Amygdala (tissue), 56 donors: ENCODE results near the gene B3GNT8.
"Not testable (repeated sequence)": the region's sequence is repeated elsewhere in the genome, so short reads cannot be mapped to it uniquely, and the experiment has no call there.

Experiments used
- DNase-seq, 56 donors: peaks; one replicate each; lab custom pipeline; 2025; lab: John Stamatoyannopoulos, UW

Gene B3GNT8

GRCh38 chr19:41420101-41420880, 6.9 kb downstream of the B3GNT8 start:
- DNase-seq: peak in 5 of 56 donors; percentile 2 to 42 (median 12)

GRCh38 chr19:41416194-41416674, 10.9 kb downstream of the B3GNT8 start:
- DNase-seq: no peak

- no peak for DNase-seq
Measured at GRCh38 chr19:41415154-41415571, 12.0 kb downstream of the B3GNT8 start.

DNA sequence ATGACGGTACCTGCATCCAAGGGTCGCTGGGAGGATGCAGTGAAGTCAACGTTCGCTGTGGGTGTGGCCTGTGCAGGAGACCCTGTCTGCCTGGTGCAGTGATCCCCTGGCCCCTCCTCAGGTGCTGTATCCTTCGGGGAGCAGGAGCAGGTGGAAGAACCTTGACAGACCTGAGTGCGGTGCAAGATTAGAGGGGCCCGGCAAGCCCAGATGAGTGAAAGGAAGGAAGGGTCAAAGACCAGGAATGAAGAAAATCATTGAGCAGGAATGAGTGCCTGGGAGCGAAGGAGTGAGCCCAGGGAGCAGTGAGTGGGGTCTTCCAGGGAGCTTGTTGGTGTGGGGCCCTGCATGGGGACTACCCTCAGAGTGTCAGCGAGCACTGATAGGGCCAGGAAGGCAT, 12.7 kb downstream of the B3GNT8 start:
- DNase-seq: no peak

DNA sequence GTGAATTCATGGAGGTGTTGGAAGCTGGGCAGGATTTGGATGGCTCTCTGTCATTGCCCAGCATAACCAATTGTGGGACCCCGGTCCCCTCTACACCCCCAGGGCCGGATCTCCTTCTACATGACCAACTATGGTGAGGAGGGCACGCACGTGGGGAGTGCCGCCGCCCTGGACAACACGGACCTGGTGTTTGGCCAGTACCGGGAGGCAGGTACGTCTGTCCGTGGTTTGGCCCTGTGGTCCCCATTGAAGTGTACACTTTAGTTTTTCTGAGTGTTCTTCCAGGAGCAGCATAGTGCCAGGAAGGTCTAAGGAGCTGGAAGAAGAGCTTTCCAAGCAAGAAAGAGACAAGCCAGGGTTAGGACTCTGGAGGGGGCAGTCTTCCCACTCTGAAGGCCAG, 13.2 kb downstream of the B3GNT8 start:
- no peak for DNase-seq

DNA sequence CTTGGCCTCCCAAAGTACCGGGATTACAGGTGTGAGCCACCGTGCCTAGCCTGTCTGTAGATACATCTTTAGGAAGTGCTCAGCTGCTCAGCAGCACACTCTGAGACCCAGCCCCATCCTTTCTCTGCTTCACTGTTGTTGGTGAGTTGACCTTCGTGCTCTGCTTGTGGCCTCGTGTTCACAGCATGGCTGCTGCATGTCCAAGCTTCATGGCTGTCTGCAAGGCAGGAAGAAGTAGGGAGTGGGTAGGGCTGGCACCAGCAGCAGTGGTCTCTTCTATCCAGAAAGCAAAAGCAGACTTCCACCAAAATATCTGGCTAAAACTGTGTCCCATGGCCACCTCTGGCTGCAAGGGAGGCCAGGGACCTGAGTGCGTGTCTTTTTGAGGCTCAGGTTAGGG, 14.2 kb downstream of the B3GNT8 start:
- no peak for DNase-seq

DNA sequence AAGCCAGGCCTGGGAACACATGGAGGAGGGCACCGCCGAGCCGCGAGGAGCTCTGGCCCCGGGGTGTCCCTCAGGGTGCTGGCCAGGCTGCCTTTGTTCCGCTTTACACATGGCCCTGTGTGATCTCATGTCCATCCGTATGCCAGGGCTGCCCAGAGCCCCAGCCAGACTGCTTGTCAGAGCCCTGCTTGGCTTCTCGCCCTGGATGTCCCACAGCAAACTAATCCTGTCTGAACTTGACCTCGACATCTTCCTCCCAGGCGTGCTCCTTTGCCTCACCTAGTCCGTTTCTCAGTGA, 15.3 kb downstream of the B3GNT8 start:
- peak in 42 of 56 donors; percentile 13 to 86 (median 49) for DNase-seq

- no peak for DNase-seq
Measured at GRCh38 chr19:41411100-41411967, 15.8 kb downstream of the B3GNT8 start.

DNA sequence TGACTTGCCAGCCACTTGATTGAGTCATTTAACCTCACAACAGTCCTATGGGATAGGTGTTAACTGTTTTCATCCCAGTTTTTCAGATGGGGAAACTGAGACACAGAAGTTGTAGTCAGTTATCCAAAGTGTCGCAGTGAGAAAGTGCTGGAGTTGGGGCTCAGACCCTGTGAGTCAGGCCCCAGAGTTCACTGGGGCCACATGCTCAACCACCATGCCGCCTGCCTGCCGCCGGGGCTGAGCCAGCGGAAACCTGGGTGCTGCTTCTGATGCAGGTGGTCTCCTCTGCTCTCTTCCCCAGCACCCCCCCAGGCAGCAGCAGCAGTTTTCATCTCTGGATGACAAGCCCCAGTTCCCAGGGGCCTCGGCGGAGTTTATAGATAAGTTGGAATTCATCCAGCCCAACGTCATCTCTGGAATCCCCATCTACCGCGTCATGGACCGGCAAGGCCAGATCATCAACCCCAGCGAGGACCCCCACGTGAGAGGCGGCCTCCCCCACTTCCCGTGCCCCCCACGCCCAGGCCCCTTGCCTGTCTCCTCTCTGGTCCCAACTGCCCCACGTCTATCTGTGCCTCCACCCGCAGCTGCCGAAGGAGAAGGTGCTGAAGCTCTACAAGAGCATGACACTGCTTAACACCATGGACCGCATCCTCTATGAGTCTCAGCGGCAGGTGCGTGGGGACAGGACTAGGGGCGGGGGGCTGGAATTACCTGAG, 16.7 kb downstream of the B3GNT8 start:
- no peak for DNase-seq

DNA sequence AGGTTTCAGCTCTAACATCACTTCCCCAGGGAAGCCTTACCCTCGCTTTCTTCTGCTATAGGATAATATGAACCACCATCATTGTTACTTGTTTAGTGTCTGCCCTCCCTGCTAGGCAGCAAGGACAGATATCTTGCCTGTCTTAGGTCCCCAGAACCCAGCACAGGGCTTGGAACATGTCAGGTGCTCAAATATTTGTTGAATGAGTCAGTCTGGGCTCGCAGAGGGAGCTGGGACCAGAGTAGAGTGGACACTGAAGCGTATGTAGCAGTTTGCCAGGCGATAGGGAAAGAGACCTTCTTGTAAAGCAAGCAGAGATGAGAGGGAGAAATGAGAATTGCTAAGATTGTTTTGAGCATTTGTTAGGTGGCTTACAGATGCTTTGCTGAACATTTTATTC, 17.9 kb downstream of the B3GNT8 start:
- DNase-seq: no peak

- DNase-seq: not testable (repeated sequence)
Measured at GRCh38 chr19:41408846-41409245, 18.3 kb downstream of the B3GNT8 start.

DNA sequence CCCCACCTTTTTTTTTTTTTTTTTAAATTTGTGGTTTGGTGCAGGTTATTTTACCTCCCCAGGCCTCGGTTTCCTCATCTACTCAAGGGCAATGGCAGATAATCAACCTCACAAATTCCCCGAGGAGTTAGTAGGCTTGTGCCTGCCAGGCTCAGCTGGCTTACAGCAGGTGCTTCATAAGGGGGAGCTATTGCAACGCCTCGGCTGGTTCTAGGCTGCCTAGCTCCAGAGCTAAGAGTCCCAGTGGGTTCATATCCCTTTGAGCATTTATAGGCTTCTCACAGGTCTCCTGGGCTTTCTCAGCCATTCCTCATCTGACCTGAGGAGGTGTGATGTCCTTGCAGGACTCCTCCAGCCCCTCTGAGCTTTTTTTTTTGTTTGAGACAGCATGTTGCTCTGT, 18.9 kb downstream of the B3GNT8 start:
- no peak for DNase-seq

- no peak for DNase-seq
Measured at GRCh38 chr19:41407271-41407670, 19.9 kb downstream of the B3GNT8 start.

DNA sequence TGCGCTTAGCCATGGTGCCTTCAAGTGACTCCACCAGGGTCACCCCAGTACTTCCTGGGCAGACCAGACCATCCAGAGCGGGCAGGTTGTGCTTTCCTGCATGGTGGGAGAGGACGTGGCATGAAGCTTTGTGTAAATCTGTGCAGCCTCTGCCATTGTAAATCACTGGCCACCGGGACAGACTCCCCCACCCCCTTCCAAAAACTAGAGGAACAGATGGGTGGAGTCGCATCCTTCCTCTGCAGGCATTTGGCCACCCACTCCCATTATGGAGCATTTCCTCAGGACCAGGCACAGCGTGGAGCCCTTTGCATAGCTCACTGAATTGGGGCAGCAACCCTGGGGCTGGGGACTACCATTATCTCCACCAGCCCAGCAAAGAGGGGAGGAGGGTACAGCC, 21.4 kb downstream of the B3GNT8 start:
- no peak for DNase-seq

GRCh38 chr19:41403181-41403970, 23.8 kb downstream of the B3GNT8 start:
- DNase-seq: no peak

DNA sequence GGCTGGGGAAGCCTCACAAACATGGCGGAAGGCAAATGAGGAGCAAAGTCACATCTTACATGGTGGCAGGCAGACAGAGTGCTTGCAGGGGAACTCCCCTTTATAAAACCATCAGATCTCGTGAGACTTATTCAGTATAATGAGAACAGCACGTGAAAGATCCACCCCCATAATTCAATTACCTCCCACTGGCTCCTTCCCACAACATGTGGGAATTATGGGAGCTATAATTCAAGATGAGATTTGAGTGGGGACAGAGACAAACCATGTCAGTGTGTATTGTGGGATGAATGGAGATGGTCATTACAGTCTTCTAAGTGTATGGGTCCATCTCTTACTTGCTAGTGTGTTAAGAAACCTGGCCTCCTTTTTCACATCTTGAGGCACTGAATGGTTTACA, 25.2 kb downstream of the B3GNT8 start:
- no peak for DNase-seq

DNA sequence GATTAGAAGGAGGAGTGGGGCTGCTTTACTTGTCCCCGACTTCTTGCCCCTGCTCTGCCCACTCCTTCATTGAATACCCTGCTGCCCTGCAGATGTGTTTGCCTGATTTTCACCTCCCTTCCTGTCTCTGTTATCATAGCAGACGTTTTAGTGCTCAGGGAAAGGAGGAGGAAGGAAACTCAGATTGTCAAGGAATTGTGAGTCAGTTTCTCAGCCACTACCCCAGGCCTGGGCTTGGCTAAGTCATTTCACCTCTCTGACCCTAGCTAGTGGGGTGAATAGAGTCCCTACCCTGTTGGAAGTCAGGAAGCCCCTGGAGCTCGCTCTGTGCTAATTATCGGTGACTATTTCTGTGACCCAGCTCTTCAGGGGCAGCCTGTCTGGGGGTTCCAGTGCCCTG, 25.7 kb downstream of the B3GNT8 start:
- DNase-seq: no peak

DNA sequence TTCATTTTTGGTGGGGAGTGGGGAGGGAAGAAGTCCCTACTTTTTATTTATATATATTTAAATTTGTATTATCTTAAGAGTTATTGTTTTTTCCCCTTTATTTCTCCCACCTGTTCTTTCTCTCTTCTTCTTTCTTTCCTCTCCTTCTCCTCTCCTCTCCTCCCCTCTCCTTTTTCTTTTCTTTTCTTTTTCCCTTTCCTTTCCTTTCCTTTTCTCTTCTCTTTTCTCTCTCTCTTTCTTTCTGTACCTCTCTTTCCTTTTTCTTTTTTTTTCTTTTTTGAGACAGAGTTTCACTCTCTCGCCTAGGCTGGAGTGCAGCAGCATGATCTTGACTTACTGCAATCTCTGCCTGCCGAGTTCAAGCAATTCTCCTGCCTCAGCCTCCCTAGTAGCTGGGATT, 27.6 kb downstream of the B3GNT8 start:
- DNase-seq: no peak

GRCh38 chr19:41399091-41399490, 28.1 kb downstream of the B3GNT8 start:
- DNase-seq: no peak

GRCh38 chr19:41398598-41398997, 28.6 kb downstream of the B3GNT8 start:
- DNase-seq: no peak
